ENCODE results near the gene PEX11G. TPM values are rescaled to one million over a fixed set of nuclear protein-coding genes. Genes with fewer than 3 reads are reported as not detected.

PEX11G gene
- total RNA-seq, 1 experiment from 2014 or later: 2.8 TPM

DNA sequence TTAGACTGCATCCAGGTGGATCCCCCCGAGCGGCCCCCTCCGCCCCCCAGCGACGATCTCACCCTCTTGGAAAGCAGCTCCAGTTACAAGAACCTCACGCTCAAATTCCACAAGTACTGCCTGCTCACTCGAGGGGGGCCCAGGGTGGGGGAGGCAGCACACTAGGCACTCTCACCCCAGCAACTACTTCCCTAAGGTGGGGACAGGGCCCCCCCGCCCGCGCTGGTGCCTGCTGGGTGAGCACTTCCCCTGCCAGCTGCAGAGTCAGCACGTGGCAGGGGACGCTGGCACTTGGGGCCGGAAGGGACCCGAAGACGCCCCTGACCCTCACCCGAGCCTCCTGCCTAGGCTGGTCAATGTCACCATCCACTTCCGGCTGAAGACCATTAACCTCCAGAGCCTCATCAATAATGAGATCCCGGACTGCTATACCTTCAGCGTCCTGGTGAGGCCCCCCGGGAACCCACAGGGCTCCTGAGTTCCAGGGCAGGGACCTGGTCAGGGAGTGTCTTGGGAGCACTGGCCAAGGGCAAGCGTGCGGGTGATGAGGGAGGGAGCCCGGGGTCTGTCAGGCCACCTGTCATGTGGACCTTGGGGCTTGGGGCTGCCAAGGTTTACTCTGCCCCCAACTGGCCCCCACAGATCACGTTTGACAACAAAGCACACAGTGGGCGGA lies 38.8 kb upstream of the PEX11G start:
- no peak overlapping the region for H2AFZ ChIP-seq (ENCODE audit: low read length)
- H3K4me3 Mint-ChIP-seq: no peak overlapping the region
- no peak overlapping the region for H3K56ac ChIP-seq (ENCODE audit: insufficient read length, low read depth, low read length)
- H3K79me2 ChIP-seq (ENCODE audit: insufficient read depth, low read length): no peaks in the 10 kb centered on the region
- no peak overlapping the region for H3K4ac ChIP-seq (ENCODE audit: low read depth, low read length)
- no peak overlapping the region for H4K5ac ChIP-seq (ENCODE audit: insufficient read length, low read depth, low read length)
- H3K9me3 Mint-ChIP-seq: no peaks in the 10 kb centered on the region
- H3K18ac ChIP-seq (ENCODE audit: insufficient read length, low read depth, low read length): no peak overlapping the region
- H3K23ac ChIP-seq (ENCODE audit: insufficient read length, low read depth, low read length): no peak overlapping the region
- H3K27me3 Mint-ChIP-seq (ENCODE audit: low read depth): no peaks in the 10 kb centered on the region
- no peaks in the 10 kb centered on the region for H4K20me1 ChIP-seq (ENCODE audit: control insufficient read depth, insufficient read depth, insufficient read length)
- no CpG with 5 or more reads among the region's 25 CpGs for WGBS (ENCODE audit: extremely low coverage, insufficient read length, low lambda C conversion rate)
- no peaks in the 10 kb centered on the region for H3K9me3 ChIP-seq (ENCODE audit: control insufficient read depth, low read depth, low read length)
- peaks cover 4 to 26% (median 24%) of the 10 kb centered on the region in 3 experiments; a peak in 6 of 7 replicates for H3K36me3 Mint-ChIP-seq (ENCODE audit: insufficient read depth in 1 of 3, low read depth in 3 of 3)
- H3K27ac Mint-ChIP-seq: no peak overlapping the region
- no peak overlapping the region for H2BK12ac ChIP-seq (ENCODE audit: insufficient read length, low read depth, low read length)
- no peak overlapping the region for H4K8ac ChIP-seq (replicated peaks; ENCODE audit: insufficient read length, low read depth, low read length)
- H2BK15ac ChIP-seq (ENCODE audit: low read depth, low read length): no peak overlapping the region
- no peak overlapping the region for H3K14ac ChIP-seq (ENCODE audit: insufficient read depth, low read length)
- no peak overlapping the region for H2BK20ac ChIP-seq (ENCODE audit: low read depth, low read length, poor library complexity, severe bottlenecking)
- TF ChIP-seq, protein P1, sequence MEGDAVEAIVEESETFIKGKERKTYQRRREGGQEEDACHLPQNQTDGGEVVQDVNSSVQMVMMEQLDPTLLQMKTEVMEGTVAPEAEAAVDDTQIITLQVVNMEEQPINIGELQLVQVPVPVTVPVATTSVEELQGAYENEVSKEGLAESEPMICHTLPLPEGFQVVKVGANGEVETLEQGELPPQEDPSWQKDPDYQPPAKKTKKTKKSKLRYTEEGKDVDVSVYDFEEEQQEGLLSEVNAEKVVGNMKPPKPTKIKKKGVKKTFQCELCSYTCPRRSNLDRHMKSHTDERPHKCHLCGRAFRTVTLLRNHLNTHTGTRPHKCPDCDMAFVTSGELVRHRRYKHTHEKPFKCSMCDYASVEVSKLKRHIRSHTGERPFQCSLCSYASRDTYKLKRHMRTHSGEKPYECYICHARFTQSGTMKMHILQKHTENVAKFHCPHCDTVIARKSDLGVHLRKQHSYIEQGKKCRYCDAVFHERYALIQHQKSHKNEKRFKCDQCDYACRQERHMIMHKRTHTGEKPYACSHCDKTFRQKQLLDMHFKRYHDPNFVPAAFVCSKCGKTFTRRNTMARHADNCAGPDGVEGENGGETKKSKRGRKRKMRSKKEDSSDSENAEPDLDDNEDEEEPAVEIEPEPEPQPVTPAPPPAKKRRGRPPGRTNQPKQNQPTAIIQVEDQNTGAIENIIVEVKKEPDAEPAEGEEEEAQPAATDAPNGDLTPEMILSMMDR (conservative IDR thresholded peaks at IDR 0.05): no peak
- no peak overlapping the region for H3K4me2 ChIP-seq (ENCODE audit: insufficient read depth, insufficient read length, low read length)
- H3K4me1 ChIP-seq (ENCODE audit: insufficient read depth, low read length): no peaks in the 10 kb centered on the region; the same call in 1 of the 2 replicates
- no peaks in the 10 kb centered on the region for H3K4me1 Mint-ChIP-seq
- H3K9ac ChIP-seq (ENCODE audit: extremely low read depth, insufficient read length, low read length): no peak overlapping the region
- H4K91ac ChIP-seq (ENCODE audit: insufficient read length, low read depth, low read length): no peak overlapping the region
- no peak overlapping the region for H2BK120ac ChIP-seq (ENCODE audit: low read depth, low read length, poor library complexity, severe bottlenecking)
- H3K79me1 ChIP-seq (ENCODE audit: insufficient read depth, low read depth, low read length, poor library complexity, severe bottlenecking): no peaks in the 10 kb centered on the region
- H3T11ph ChIP-seq (ENCODE audit: low read length): no peak overlapping the region
- H3K27me3 ChIP-seq (ENCODE audit: insufficient read depth, low read length): no peaks in the 10 kb centered on the region
- no peak overlapping the region for H3K27ac ChIP-seq (ENCODE audit: insufficient read length, low read depth, low read length)
- DNase-seq: no peak
- no peak overlapping the region for H2BK5ac ChIP-seq (ENCODE audit: insufficient read length, low read length)
- no peak overlapping the region for H2AK5ac ChIP-seq (ENCODE audit: insufficient read length, low read length)
- peaks cover 9% of the 10 kb centered on the region for H3K23me2 ChIP-seq (ENCODE audit: insufficient read length, low read depth, low read length, poor library complexity, severe bottlenecking)

Data from H9 (cell line).